Measurements from ENCODE around the gene SHISA6.

SHISA6 gene

DNA sequence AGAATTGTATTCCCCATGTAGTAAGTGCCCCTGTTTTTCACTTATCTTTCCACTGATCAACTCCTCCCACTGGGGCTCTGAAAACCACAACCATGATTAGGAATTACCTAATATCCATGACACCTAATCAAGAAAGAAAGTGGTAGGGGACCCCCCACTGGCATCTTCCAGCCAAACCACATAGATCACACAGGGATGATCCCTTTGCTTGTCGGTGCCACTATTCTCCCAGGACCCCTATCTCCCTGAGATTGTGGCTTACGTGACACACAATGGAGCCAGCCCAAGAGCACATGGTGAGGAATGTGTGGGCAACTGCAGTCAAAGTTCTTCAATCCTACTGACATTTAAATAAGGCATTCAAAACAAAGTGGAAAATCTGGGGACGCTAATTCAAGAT lies 339.7 kb downstream of the SHISA6 start:
- Histone ChIP-seq H2BK12ac (ENCODE audit: low read length in 2 of 2) (no peak overlapping the region), H3K79me1 (replicated peaks; ENCODE audit: low read length, poor library complexity, severe bottlenecking) (no peaks in the 10 kb centered on the region), H2BK15ac (ENCODE audit: low read depth, poor library complexity, severe bottlenecking) (no peak overlapping the region), H4K8ac (ENCODE audit: low read length) (no peak overlapping the region), H2AK5ac (ENCODE audit: low read length, severe bottlenecking) (no peak overlapping the region), H3K4me2 (ENCODE audit: low read length, poor library complexity, severe bottlenecking) (no peak overlapping the region), H4K91ac (ENCODE audit: low read length) (no peak overlapping the region), H3K27me3 (ENCODE audit: control insufficient read depth in 1 of 2, insufficient read depth in 1 of 2, low read length in 2 of 2) (no peaks in the 10 kb centered on the region), H2AFZ (ENCODE audit: low read depth, low read length) (no peak overlapping the region), H3K18ac (ENCODE audit: low read depth in 1 of 2, low read length in 2 of 2) (no peak overlapping the region), H3K36me3 (ENCODE audit: control insufficient read depth in 1 of 2, insufficient read depth in 2 of 2, low read depth in 1 of 2, low read length in 2 of 2) (no peaks in the 10 kb centered on the region), H3K4me1 (ENCODE audit: control insufficient read depth, insufficient read depth, low read depth, low read length) (no peaks in the 10 kb centered on the region), H2BK120ac (ENCODE audit: low read depth, low read length) (no peak overlapping the region), H3K4me3 (ENCODE audit: insufficient read depth in 1 of 2, low read depth in 1 of 2, low read length in 2 of 2) (no peak overlapping the region), H3K9ac (ENCODE audit: low read length) (no peak overlapping the region), H3K27ac (ENCODE audit: low read length, poor library complexity, severe bottlenecking) (no peak overlapping the region), H3K4ac (ENCODE audit: low read depth in 1 of 2, low read length in 2 of 2) (no peak overlapping the region), H3K23ac (ENCODE audit: low read length in 2 of 2) (no peak overlapping the region), H3K14ac (ENCODE audit: low read length in 2 of 2) (no peak overlapping the region), H2BK5ac (ENCODE audit: low read depth, low read length, poor library complexity, severe bottlenecking) (no peak overlapping the region), H3K9me3 (ENCODE audit: control insufficient read depth, low read length) (no peaks in the 10 kb centered on the region)
- DNase-seq = no peak
- WGBS = 60% methylated on average over 3 of the region's 3 CpGs

- DNase-seq = no peak
- H3K9ac ChIP-seq (ENCODE audit: low read length) = no peak overlapping the region
- H4K8ac ChIP-seq (ENCODE audit: low read length) = no peak overlapping the region
- H2AK5ac ChIP-seq (ENCODE audit: low read length, severe bottlenecking) = no peak overlapping the region
- H3K23ac ChIP-seq (ENCODE audit: low read length in 2 of 2) = no peak overlapping the region
- no peak overlapping the region for H3K18ac ChIP-seq (ENCODE audit: low read depth in 1 of 2, low read length in 2 of 2)
- H3K9me3 ChIP-seq (ENCODE audit: control insufficient read depth, low read length) = no peaks in the 10 kb centered on the region
- H2BK12ac ChIP-seq (ENCODE audit: low read length in 2 of 2) = no peak overlapping the region
- H3K4me1 ChIP-seq (ENCODE audit: control insufficient read depth, insufficient read depth, low read depth, low read length) = no peaks in the 10 kb centered on the region
- H3K27me3 ChIP-seq (ENCODE audit: control insufficient read depth in 1 of 2, insufficient read depth in 1 of 2, low read length in 2 of 2) = no peaks in the 10 kb centered on the region
- no peak overlapping the region for H3K14ac ChIP-seq (ENCODE audit: low read length in 2 of 2)
- no peak overlapping the region for H3K4me3 ChIP-seq (ENCODE audit: insufficient read depth in 1 of 2, low read depth in 1 of 2, low read length in 2 of 2)
- H3K4ac ChIP-seq (ENCODE audit: low read depth in 1 of 2, low read length in 2 of 2) = no peak overlapping the region
- H3K4me2 ChIP-seq (ENCODE audit: low read length, poor library complexity, severe bottlenecking) = no peak overlapping the region
- H3K27ac ChIP-seq (ENCODE audit: low read length, poor library complexity, severe bottlenecking) = no peak overlapping the region
- no peaks in the 10 kb centered on the region for H3K36me3 ChIP-seq (ENCODE audit: control insufficient read depth in 1 of 2, insufficient read depth in 2 of 2, low read depth in 1 of 2, low read length in 2 of 2)
- H3K79me1 ChIP-seq (replicated peaks; ENCODE audit: low read length, poor library complexity, severe bottlenecking) = no peaks in the 10 kb centered on the region
- H2BK15ac ChIP-seq (ENCODE audit: low read depth, poor library complexity, severe bottlenecking) = no peak overlapping the region
- H4K91ac ChIP-seq (ENCODE audit: low read length) = no peak overlapping the region
- WGBS = 60% methylated on average over 4 of the region's 5 CpGs
- H2BK5ac ChIP-seq (ENCODE audit: low read depth, low read length, poor library complexity, severe bottlenecking) = no peak overlapping the region
- no peak overlapping the region for H2AFZ ChIP-seq (ENCODE audit: low read depth, low read length)
- no peak overlapping the region for H2BK120ac ChIP-seq (ENCODE audit: low read depth, low read length)
Measured at GRCh38 chr17:11582217-11582616, 341.2 kb downstream of the SHISA6 start.

- H3K4me3 ChIP-seq (ENCODE audit: insufficient read depth in 1 of 2, low read depth in 1 of 2, low read length in 2 of 2) = no peak overlapping the region
- no peak overlapping the region for H4K91ac ChIP-seq (ENCODE audit: low read length)
- no peak overlapping the region for H3K27ac ChIP-seq (ENCODE audit: low read length, poor library complexity, severe bottlenecking)
- H2BK5ac ChIP-seq (ENCODE audit: low read depth, low read length, poor library complexity, severe bottlenecking) = no peak overlapping the region
- H2BK12ac ChIP-seq (ENCODE audit: low read length in 2 of 2) = no peak overlapping the region
- H2BK15ac ChIP-seq (ENCODE audit: low read depth, poor library complexity, severe bottlenecking) = no peak overlapping the region
- no peak overlapping the region for H3K4me2 ChIP-seq (ENCODE audit: low read length, poor library complexity, severe bottlenecking)
- no peak overlapping the region for H4K8ac ChIP-seq (ENCODE audit: low read length)
- H2AFZ ChIP-seq (ENCODE audit: low read depth, low read length) = no peak overlapping the region
- no peaks in the 10 kb centered on the region for H3K4me1 ChIP-seq (ENCODE audit: control insufficient read depth, insufficient read depth, low read depth, low read length)
- H3K18ac ChIP-seq (ENCODE audit: low read depth in 1 of 2, low read length in 2 of 2) = no peak overlapping the region
- DNase-seq = no peak
- no peak overlapping the region for H3K9ac ChIP-seq (ENCODE audit: low read length)
- WGBS = 63% methylated on average over 9 of the region's 9 CpGs
- no peak overlapping the region for H3K14ac ChIP-seq (ENCODE audit: low read length in 2 of 2)
- no peaks in the 10 kb centered on the region for H3K36me3 ChIP-seq (ENCODE audit: control insufficient read depth in 1 of 2, insufficient read depth in 2 of 2, low read depth in 1 of 2, low read length in 2 of 2)
- no peaks in the 10 kb centered on the region for H3K79me1 ChIP-seq (replicated peaks; ENCODE audit: low read length, poor library complexity, severe bottlenecking)
- no peaks in the 10 kb centered on the region for H3K9me3 ChIP-seq (ENCODE audit: control insufficient read depth, low read length)
- H3K27me3 ChIP-seq (ENCODE audit: control insufficient read depth in 1 of 2, insufficient read depth in 1 of 2, low read length in 2 of 2) = no peaks in the 10 kb centered on the region
- H3K23ac ChIP-seq (ENCODE audit: low read length in 2 of 2) = no peak overlapping the region
- H2BK120ac ChIP-seq (ENCODE audit: low read depth, low read length) = no peak overlapping the region
- no peak overlapping the region for H2AK5ac ChIP-seq (ENCODE audit: low read length, severe bottlenecking)
- no peak overlapping the region for H3K4ac ChIP-seq (ENCODE audit: low read depth in 1 of 2, low read length in 2 of 2)
Measured at GRCh38 chr17:11583306-11583992, 342.4 kb downstream of the SHISA6 start.

GRCh38 chr17:11589716-11590115 lies 348.7 kb downstream of the SHISA6 start:
- Histone ChIP-seq H4K8ac (ENCODE audit: low read length) (no peak overlapping the region), H2BK12ac (ENCODE audit: low read length in 2 of 2) (no peak overlapping the region), H3K27me3 (ENCODE audit: control insufficient read depth in 1 of 2, insufficient read depth in 1 of 2, low read length in 2 of 2) (no peaks in the 10 kb centered on the region), H4K91ac (ENCODE audit: low read length) (no peak overlapping the region), H3K23ac (ENCODE audit: low read length in 2 of 2) (no peak overlapping the region), H2BK5ac (ENCODE audit: low read depth, low read length, poor library complexity, severe bottlenecking) (no peak overlapping the region), H2BK15ac (ENCODE audit: low read depth, poor library complexity, severe bottlenecking) (no peak overlapping the region), H3K4me2 (ENCODE audit: low read length, poor library complexity, severe bottlenecking) (no peak overlapping the region), H3K18ac (ENCODE audit: low read depth in 1 of 2, low read length in 2 of 2) (no peak overlapping the region), H2AFZ (ENCODE audit: low read depth, low read length) (no peak overlapping the region), H2BK120ac (ENCODE audit: low read depth, low read length) (no peak overlapping the region), H3K4me3 (ENCODE audit: insufficient read depth in 1 of 2, low read depth in 1 of 2, low read length in 2 of 2) (no peak overlapping the region), H3K36me3 (ENCODE audit: control insufficient read depth in 1 of 2, insufficient read depth in 2 of 2, low read depth in 1 of 2, low read length in 2 of 2) (no peaks in the 10 kb centered on the region), H3K27ac (ENCODE audit: low read length, poor library complexity, severe bottlenecking) (no peak overlapping the region), H3K4me1 (ENCODE audit: control insufficient read depth, insufficient read depth, low read depth, low read length) (no peaks in the 10 kb centered on the region), H3K14ac (ENCODE audit: low read length in 2 of 2) (no peak overlapping the region), H3K9me3 (ENCODE audit: control insufficient read depth, low read length) (no peaks in the 10 kb centered on the region), H2AK5ac (ENCODE audit: low read length, severe bottlenecking) (no peak overlapping the region), H3K9ac (ENCODE audit: low read length) (no peak overlapping the region), H3K4ac (ENCODE audit: low read depth in 1 of 2, low read length in 2 of 2) (no peak overlapping the region), H3K79me1 (replicated peaks; ENCODE audit: low read length, poor library complexity, severe bottlenecking) (no peaks in the 10 kb centered on the region)
- no peak for DNase-seq
- 47% methylated on average over 3 of the region's 3 CpGs for WGBS
